Transverse colon (tissue), 4 donors: ENCODE results near the gene CARD10. TPM values are rescaled to one million over a fixed set of nuclear protein-coding genes. Genes with fewer than 3 reads are reported as not detected.

Experiments
- DNase-seq: peaks from one replicate; pipeline ENCODE4 v3.0.0-alpha.2; 2019
- H3K27ac ChIP-seq, 4 donors: fragments of 200-600 bp; sonication (generic); 2 replicates each; pipeline ENCODE4 v1.5.1; 2016 to 2018; ENCODE audit warnings: inconsistent platforms in 4 of 4
- H3K27me3 ChIP-seq: fragments of 200-600 bp; sonication (generic); 2 replicates; pipeline ENCODE4 v1.5.1; 2017; ENCODE audit warnings: inconsistent platforms
- H3K36me3 ChIP-seq, 4 donors: fragments of 200-600 bp; sonication (generic); 2 replicates each; pipeline ENCODE4 v1.5.1; 2017 to 2019; ENCODE audit warnings: inconsistent platforms in 4 of 4
- H3K4me1 ChIP-seq, 4 donors: fragments of 200-600 bp; sonication (generic); 2 replicates each; pipeline ENCODE4 v1.5.1; 2017 to 2020; ENCODE audit warnings: inconsistent platforms in 4 of 4
- H3K4me3 ChIP-seq, 4 donors: fragments of 200-600 bp; sonication (generic); 1 replicate in 1 of 4; 2 replicates in 3 of 4; pipeline versions ENCODE4 v1.5.1 to v1.6.1; 2017 to 2019; ENCODE audit warnings: inconsistent platforms in 4 of 4
- H3K9me3 ChIP-seq, 2 donors: fragments of 200-600 bp; sonication (generic); 2 replicates each; pipeline ENCODE4 v1.5.1; 2017 to 2019; ENCODE audit warnings: inconsistent platforms in 2 of 2
- EP300 ChIP-seq: sonication (generic); formaldehyde crosslinking; IDR thresholded peaks from one replicate; pipeline ENCODE4 v1.6.1; 2017; ENCODE audit warnings: antibody characterized with exemption, low read depth
- POLR2A ChIP-seq: fragments of 450-650 bp; IDR thresholded peaks from one replicate; pipeline ENCODE4 v1.6.1; 2016; ENCODE audit warnings: antibody characterized with exemption, mild to moderate bottlenecking, moderate library complexity
- POLR2AphosphoS5 ChIP-seq, 3 donors: sonication (generic); formaldehyde crosslinking; IDR thresholded peaks; one replicate each; pipeline ENCODE4 v1.6.1; 2016; ENCODE audit warnings: antibody characterized with exemption in 3 of 3
- WGBS, 2 donors: methylation state at CpG; one replicate each; pipeline ENCODE4 v1.1.5; 2018; ENCODE audit warnings: low coverage in 1 of 2; 5-methylcytosine and 5-hydroxymethylcytosine counted together
- in situ Hi-C, 4 donors: fragments of 200-750 bp; cut with MboI; loops; one replicate each; pipeline versions ENCODE4 v1.15.0 to v1.15.1; 2017; ENCODE audit warnings: low sequenced_read_pairs in 3 of 4, low pct_ligation_motif_present in 1 of 4, low pct_unique_long_range_greater_than_20kb in 1 of 4
- intact Hi-C: fragments of 100-400 bp; cut with DNase I; formaldehyde crosslinking; loops from one replicate; pipeline ENCODE4 v1.15.1; 2023; ENCODE audit warnings: low total_unique reads
- total RNA-seq, 4 donors: library from RNA; depleted of rRNA; stranded (reverse); fragments of >200 nt; gene quantifications; one replicate each; pipeline ENCODE4 v1.1.0, GENCODE V29; 2016
- TF ChIP-seq, protein P1 (sequence below), 5 experiments: fragments of 200-600 bp in 3 of 5; fragments of 450-650 bp in 2 of 5; sonication (generic) in 3 of 5; IDR thresholded peaks; 1 replicate in 2 of 5; 2 replicates in 3 of 5; pipeline ENCODE4 v1.5.1; 2016 to 2017; ENCODE audit warnings: antibody characterized with exemption in 5 of 5, inconsistent platforms in 3 of 5, mild to moderate bottlenecking in 2 of 5, moderate library complexity in 1 of 5

CARD10 gene
- total RNA-seq, 4 donors from 2014 or later: 46.3 to 166 (median 60.9) TPM

DNA sequence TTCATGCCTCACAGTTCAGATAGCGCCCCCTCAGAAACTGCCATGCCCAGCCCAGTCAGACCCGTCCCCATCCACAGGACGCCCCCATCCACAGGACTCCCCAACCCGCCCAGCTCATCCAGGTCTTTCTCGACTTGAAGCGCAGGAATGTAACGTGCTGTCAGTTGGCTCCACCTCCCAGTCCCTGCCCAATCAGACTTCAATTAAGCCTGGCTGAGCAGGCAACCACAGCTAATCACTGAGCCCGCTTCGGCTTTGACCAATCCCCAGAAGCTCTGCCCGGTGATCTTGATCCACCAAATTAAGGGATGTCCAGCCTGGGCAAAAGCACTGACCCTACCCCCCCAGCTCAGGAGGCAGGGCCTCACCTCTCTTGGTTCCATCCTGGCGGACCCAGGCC, 22.6 kb downstream of the CARD10 start:
- 91% methylated on average over 11 of the region's 11 CpGs; no CpG with 5 or more reads in 1 of the 2 donors for WGBS, 2 donors
- H3K27ac ChIP-seq: no peak overlapping the region
- in situ Hi-C loops (no loop called here), intact Hi-C loops (no loop called here)
- H3K4me3 ChIP-seq: no peak overlapping the region
- H3K9me3 ChIP-seq: no peaks in the 10 kb centered on the region
- no peak for DNase-seq
- peaks cover 0 to 5% (median 0%) of the 10 kb centered on the region in 4 donors for H3K36me3 ChIP-seq
- TF ChIP-seq, protein P1, sequence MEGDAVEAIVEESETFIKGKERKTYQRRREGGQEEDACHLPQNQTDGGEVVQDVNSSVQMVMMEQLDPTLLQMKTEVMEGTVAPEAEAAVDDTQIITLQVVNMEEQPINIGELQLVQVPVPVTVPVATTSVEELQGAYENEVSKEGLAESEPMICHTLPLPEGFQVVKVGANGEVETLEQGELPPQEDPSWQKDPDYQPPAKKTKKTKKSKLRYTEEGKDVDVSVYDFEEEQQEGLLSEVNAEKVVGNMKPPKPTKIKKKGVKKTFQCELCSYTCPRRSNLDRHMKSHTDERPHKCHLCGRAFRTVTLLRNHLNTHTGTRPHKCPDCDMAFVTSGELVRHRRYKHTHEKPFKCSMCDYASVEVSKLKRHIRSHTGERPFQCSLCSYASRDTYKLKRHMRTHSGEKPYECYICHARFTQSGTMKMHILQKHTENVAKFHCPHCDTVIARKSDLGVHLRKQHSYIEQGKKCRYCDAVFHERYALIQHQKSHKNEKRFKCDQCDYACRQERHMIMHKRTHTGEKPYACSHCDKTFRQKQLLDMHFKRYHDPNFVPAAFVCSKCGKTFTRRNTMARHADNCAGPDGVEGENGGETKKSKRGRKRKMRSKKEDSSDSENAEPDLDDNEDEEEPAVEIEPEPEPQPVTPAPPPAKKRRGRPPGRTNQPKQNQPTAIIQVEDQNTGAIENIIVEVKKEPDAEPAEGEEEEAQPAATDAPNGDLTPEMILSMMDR (IDR thresholded peaks at IDR 0.05): no peak
- no peak for TF ChIP-seq EP300
- peaks cover 0 to 35% (median 30%) of the 10 kb centered on the region in 4 donors for H3K4me1 ChIP-seq
- H3K27me3 ChIP-seq: no peaks in the 10 kb centered on the region

DNA sequence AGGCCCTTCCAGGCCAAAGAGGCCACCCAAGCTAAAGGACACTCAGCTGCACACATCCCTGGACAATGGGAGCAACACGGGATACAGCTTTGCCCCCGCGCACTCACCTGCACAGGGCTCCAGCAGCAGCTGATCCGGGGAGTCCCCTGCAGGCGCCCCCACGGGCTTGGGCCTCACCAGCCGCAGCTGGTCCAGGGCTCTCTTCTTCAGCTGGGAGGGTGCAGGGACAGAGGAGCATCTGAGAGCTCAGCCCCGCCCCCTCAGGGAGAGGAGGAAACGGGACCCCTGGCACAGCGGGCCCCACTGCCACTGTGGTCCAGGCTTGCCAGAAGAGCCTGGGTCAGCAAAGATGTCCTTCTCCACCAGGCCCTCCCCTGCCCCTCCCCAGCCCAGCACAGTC, 25.2 kb downstream of the CARD10 start:
- in situ Hi-C loops: no loop called here
- no peak overlapping the region for H3K27ac ChIP-seq
- no peak overlapping the region for H3K4me3 ChIP-seq
- H3K36me3 ChIP-seq: peaks cover 0 to 5% (median 0%) of the 10 kb centered on the region in 4 donors
- TF ChIP-seq POLR2A (no peak), POLR2AphosphoS5 (IDR thresholded peaks at IDR 0.05) (no peak), EP300 (no peak)
- TF ChIP-seq, protein P1 (IDR thresholded peaks at IDR 0.05): no peak
- H3K4me1 ChIP-seq: peaks cover 0 to 9% (median 8%) of the 10 kb centered on the region in 4 donors
- 86% methylated on average over 10 of the region's 10 CpGs; no CpG with 5 or more reads in 1 of the 2 donors for WGBS, 2 donors
- no peak for DNase-seq
- intact Hi-C loops: no loop called here
- no peaks in the 10 kb centered on the region for H3K9me3 ChIP-seq
- no peaks in the 10 kb centered on the region for H3K27me3 ChIP-seq

DNA sequence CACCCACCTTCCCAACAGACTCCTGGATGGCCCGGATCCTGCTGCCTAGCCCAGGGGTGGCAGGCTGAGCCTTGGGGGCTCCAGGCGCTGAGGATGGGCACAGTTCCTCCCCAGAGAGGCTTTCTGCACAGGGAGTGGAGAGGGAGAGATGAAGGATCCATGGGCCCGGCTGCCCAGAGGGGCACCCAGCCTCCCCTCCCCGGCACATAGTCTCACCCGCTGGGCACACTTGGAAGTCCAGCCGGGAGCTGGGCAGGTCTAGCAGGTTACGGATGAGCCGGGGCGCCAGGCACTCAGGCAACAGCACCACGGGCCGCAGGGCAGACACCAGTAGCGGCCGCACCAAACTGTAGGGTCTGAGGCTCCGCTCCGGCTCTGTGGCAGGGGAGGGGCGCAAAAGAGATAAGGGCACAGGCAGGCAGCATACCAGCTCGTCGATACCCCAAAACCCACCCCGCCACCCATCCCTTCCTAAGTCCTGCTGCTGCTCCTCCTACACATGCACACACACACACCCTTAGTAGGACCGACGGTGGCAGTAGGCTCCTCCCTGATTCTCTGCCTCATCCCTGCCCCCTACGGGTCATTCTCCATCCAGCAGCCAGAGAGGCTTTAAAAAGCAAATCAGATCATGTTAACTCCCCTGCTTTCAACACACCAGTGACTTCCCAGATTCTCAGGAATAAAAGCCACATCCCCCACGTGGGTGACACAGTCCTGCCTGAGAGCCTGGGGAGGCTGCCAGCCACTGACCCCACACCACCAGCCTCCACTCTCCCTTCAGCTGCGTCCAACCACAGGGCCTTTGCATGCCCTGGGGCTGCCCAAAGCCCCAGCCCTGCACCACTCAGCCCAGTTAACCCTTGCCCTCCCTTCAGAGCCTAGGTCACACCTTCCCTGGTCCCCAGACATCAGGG, 26.5 kb downstream of the CARD10 start:
- intact Hi-C loops: no loop called here
- Histone ChIP-seq H3K27ac (no peak overlapping the region), H3K9me3 (no peaks in the 10 kb centered on the region), H3K4me3 (no peak overlapping the region), H3K36me3 (peaks cover 0 to 5% (median 0%) of the 10 kb centered on the region in 4 donors), H3K27me3 (no peaks in the 10 kb centered on the region), H3K4me1 (no peaks in the 10 kb centered on the region)
- in situ Hi-C loops: no loop called here
- DNase-seq: peak; percentile 45
- no peak for TF ChIP-seq EP300
- TF ChIP-seq, protein P1 (IDR thresholded peaks at IDR 0.05): peak in 3 of 5 experiments; percentile 28 to 36 (median 34)
- WGBS, 2 donors: 39 to 73% methylated on average over 3 to 24 of the region's 24 CpGs

DNA sequence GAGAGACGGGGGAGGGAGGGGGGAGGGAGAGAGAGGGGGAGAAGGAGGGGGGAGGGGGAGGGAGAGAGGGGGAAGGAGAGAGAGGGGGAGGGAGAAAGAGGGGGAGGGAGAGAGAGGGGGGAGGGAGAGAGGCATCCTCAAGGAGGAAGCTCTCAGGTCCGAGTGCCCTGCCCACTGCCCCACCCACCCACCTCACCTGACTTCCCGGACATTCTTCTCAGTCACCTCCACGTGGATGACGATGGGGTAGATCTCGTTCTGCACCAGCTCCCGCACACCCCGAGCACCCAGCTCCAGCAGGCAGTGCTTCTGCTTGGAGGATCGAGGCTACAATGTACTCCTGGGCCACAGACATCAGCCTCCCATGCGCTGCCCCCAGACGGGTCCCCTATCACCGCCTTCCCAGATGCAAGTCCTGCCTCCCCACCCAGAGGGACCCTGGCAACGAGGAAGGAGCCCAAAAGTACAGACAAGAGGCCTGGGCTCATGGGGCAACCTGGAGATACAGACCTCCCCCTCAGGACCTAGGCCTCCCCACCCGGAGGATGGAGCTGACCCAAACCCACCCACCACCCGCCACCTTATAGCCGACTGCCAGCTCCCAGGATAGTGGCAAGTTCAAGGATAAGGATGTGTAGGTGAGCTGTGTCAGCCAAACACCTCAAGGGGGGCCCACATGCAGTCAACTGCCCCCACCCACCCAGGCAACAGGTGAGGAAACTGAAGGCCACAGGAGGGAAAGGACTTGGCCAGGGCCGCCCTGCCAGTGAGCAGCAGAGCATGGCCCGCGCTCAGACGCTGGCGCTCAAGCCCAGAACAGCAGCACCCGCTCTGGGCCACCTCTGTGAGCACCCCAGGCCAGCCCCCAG, 27.4 kb downstream of the CARD10 start:
- TF ChIP-seq EP300: no peak
- TF ChIP-seq POLR2AphosphoS5 (IDR thresholded peaks at IDR 0.05): no peak
- TF ChIP-seq, protein P1 (IDR thresholded peaks at IDR 0.05): no peak
- no peak for TF ChIP-seq POLR2A
- H3K4me1 ChIP-seq: peaks cover 0 to 5% (median 2%) of the 10 kb centered on the region in 4 donors
- H3K27ac ChIP-seq: no peak overlapping the region
- no peaks in the 10 kb centered on the region for H3K27me3 ChIP-seq
- WGBS, 2 donors: 18 to 63% methylated on average over 3 to 12 of the region's 22 CpGs
- intact Hi-C loops: no loop called here
- H3K9me3 ChIP-seq: no peaks in the 10 kb centered on the region
- DNase-seq: no peak
- in situ Hi-C loops: no loop called here
- H3K36me3 ChIP-seq: peaks cover 0 to 5% (median 0%) of the 10 kb centered on the region in 4 donors
- no peak overlapping the region for H3K4me3 ChIP-seq
